ENCODE measurements around the gene PLCH1. TPM values are rescaled to one million over a fixed set of nuclear protein-coding genes. Genes with fewer than 3 reads are reported as not detected.

The PLCH1 gene
- total and polyA plus RNA-seq, 2 of the 13 experiments (the other 11 are each of a cell fraction or from before 2014, with no cell fraction given) = 2.0 to 3.0 TPM

GRCh38 chr3:155391551-155391958 lies 353.3 kb downstream of the PLCH1 start:
- ChIA-PET POLR2A (no interaction called here), CTCF (ENCODE audit: low intra/inter-chr PET ratio, low total read pairs) (no interaction called here)
- no peak for TF ChIP-seq ZNF577 (CRISPR knock-in tag; IDR thresholded peaks at IDR 0.05; ENCODE audit: borderline replicate concordance, low read depth)
- no peak for TF ChIP-seq ZNF407 (CRISPR knock-in tag; IDR thresholded peaks at IDR 0.05; ENCODE audit: not compliant biosample characterization)
- no peak for TF ChIP-seq JARID2 (CRISPR knock-in tag; IDR thresholded peaks at IDR 0.05; ENCODE audit: insufficient replicate concordance)
- no peak for TF ChIP-seq ZNF10 (CRISPR knock-in tag; IDR thresholded peaks at IDR 0.05; ENCODE audit: borderline replicate concordance, low read depth)
- TF ChIP-seq AHDC1 (CRISPR knock-in tag; IDR thresholded peaks at IDR 0.05; ENCODE audit: borderline replicate concordance) = no peak
- no peak for TF ChIP-seq ZNF180 (CRISPR knock-in tag; IDR thresholded peaks at IDR 0.05; ENCODE audit: borderline replicate concordance, low read depth)
- no peak for TF ChIP-seq ZNF451 (CRISPR knock-in tag; IDR thresholded peaks at IDR 0.05)
- TF ChIP-seq PHB2 (IDR thresholded peaks at IDR 0.05; ENCODE audit: partially characterized antibody) = no peak
- no peak for TF ChIP-seq ZNF362 (CRISPR knock-in tag; IDR thresholded peaks at IDR 0.05; ENCODE audit: borderline replicate concordance)
- H3K27me3 ChIP-seq (ENCODE audit: control insufficient read depth in 1 of 2, insufficient read depth in 2 of 2, low read length in 2 of 2) = peaks cover 0 to 5% of the 10 kb centered on the region in 2 experiments; a peak in 1 of 5 replicates
- no peaks in the 10 kb centered on the region for H3K9me3 ChIP-seq (ENCODE audit: low read length)
- DNase-seq (ENCODE audit: low spot score) (no peak), FAIRE-seq (no peak), ATAC-seq (no peak)
- no peak overlapping the region for H2AFZ ChIP-seq (ENCODE audit: low read length)
- H3K79me2 ChIP-seq (ENCODE audit: insufficient read depth, low read length) = no peaks in the 10 kb centered on the region
- H4K20me1 ChIP-seq (ENCODE audit: insufficient read depth, low read length) = no peaks in the 10 kb centered on the region
- no peaks in the 10 kb centered on the region for H3K36me3 ChIP-seq (replicated peaks in 1 of 2; ENCODE audit: control insufficient read depth in 1 of 2, insufficient read depth in 2 of 2, low read length in 2 of 2)
- no peak overlapping the region for H3K9ac ChIP-seq (ENCODE audit: insufficient read depth, low read depth, low read length)
- no TSS peak for BruUV-seq (replicated peaks)
- H3K4me2 ChIP-seq (ENCODE audit: low read depth, low read length) = no peak overlapping the region
- in situ Hi-C loops (cut with HindIII; ENCODE audit: extremely low pct_ligation_motif_present, low pct_unique_long_range_greater_than_20kb) = no loop called here
- no peaks in the 10 kb centered on the region for H3K4me1 ChIP-seq (ENCODE audit: insufficient read depth, low read length)
- WGBS (ENCODE audit: low lambda C conversion rate) = 0% methylated on average over 2 of the region's 2 CpGs
- intact Hi-C loops (cut with micrococcal nuclease; ENCODE audit: unreplicated experiment) = no loop called here
- no peak overlapping the region for H3K4me3 ChIP-seq (replicated peaks in 1 of 3; ENCODE audit: insufficient read depth in 1 of 3, low read depth in 2 of 3, low read length in 3 of 3)
- H3K27ac ChIP-seq (ENCODE audit: extremely low read length, insufficient read depth, low read length) = no peak overlapping the region

Data from HepG2 (cell line).